Mesodermal cell (in vitro differentiated cells): ENCODE results near the gene CFAP77.

Source experiments
- H3K27ac ChIP-seq: 2 replicates; pipeline ENCODE4 v1.7.0; 2013; ENCODE audit warnings: mild to moderate bottlenecking, low read depth, low read length, moderate library complexity; ENCODE audit not compliant: severe bottlenecking
- H3K36me3 ChIP-seq: 2 replicates; pipeline ENCODE4 v1.7.1; 2013; ENCODE audit warnings: mild to moderate bottlenecking, low read length, moderate library complexity; ENCODE audit not compliant: control insufficient read depth, insufficient read depth
- H3K4me1 ChIP-seq: one replicate; pipeline ENCODE4 v1.7.1; 2013; ENCODE audit warnings: mild to moderate bottlenecking, low read length; ENCODE audit not compliant: insufficient read depth, control insufficient read depth, poor library complexity, severe bottlenecking
- H3K4me3 ChIP-seq: 2 replicates; pipeline ENCODE4 v1.7.0; 2013; ENCODE audit warnings: low read length, control low read depth, mild to moderate bottlenecking; ENCODE audit not compliant: insufficient read depth, poor library complexity, severe bottlenecking; ENCODE audit errors: extremely low read depth
- H3K9me3 ChIP-seq: 2 replicates; pipeline ENCODE4 v1.7.1; 2013; ENCODE audit warnings: mild to moderate bottlenecking, low read length, moderate library complexity; ENCODE audit not compliant: control insufficient read depth
- WGBS, 2 experiments: methylation state at CpG; one replicate each; pipeline ENCODE4 v1.1.5; 2013; ENCODE audit warnings: missing lambda C conversion rate in 2 of 2; ENCODE audit not compliant: insufficient coverage in 2 of 2; 5-methylcytosine and 5-hydroxymethylcytosine counted together

Gene CFAP77

DNA sequence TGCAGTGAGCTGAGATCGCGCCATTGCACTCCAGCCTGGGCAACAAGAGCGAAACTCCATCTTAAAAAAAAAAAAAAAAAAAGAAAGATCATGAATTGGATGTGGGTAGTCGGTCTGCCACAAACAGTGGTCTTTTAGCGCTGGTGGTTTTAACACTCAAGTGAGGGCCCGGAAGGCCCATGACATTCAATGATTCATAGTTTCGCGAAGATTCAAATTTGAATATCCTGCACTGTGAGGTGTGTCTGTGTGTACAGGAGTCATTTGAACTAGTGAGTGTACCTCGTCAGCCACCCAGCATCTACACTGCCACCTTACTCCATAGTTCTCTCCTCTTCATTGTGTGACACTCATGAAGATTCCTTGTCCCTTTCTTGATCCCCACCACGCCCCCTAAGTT is 41.3 kb downstream of the CFAP77 start:
- H3K4me1 ChIP-seq: no peaks in the 10 kb centered on the region
- no peak overlapping the region for H3K27ac ChIP-seq
- H3K9me3 ChIP-seq: no peaks in the 10 kb centered on the region
- H3K4me3 ChIP-seq: no peak overlapping the region
- whole genome bisulfite sequencing, 2 experiments: 88 to 98% methylated on average over 4 to 5 of the region's 10 CpGs
- H3K36me3 ChIP-seq: no peaks in the 10 kb centered on the region

DNA sequence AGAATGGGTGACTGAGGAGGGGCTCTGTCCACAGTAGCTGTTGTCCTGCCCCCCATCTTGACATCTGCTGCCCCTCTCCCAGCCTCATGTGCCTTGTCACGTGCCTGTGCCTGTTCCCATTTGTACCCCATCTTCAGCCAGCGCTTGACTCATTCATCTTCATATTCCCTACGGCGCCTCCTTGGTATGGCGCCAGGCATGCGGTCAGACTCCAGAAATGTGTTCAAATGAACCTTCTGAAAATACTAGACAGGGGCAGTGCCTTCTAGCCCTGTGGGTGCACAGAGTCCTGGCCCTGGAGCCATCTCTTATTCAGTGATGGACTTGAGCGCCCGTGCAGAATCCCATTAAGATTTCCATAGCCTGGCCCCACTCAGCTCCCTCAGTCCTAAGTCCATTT is 46.2 kb downstream of the CFAP77 start:
- Histone ChIP-seq H3K4me3 (no peak overlapping the region), H3K4me1 (no peaks in the 10 kb centered on the region), H3K27ac (no peak overlapping the region), H3K9me3 (no peaks in the 10 kb centered on the region), H3K36me3 (no peaks in the 10 kb centered on the region)
- WGBS, 2 experiments: 98% methylated on average over 6 to 8 of the region's 8 CpGs

DNA sequence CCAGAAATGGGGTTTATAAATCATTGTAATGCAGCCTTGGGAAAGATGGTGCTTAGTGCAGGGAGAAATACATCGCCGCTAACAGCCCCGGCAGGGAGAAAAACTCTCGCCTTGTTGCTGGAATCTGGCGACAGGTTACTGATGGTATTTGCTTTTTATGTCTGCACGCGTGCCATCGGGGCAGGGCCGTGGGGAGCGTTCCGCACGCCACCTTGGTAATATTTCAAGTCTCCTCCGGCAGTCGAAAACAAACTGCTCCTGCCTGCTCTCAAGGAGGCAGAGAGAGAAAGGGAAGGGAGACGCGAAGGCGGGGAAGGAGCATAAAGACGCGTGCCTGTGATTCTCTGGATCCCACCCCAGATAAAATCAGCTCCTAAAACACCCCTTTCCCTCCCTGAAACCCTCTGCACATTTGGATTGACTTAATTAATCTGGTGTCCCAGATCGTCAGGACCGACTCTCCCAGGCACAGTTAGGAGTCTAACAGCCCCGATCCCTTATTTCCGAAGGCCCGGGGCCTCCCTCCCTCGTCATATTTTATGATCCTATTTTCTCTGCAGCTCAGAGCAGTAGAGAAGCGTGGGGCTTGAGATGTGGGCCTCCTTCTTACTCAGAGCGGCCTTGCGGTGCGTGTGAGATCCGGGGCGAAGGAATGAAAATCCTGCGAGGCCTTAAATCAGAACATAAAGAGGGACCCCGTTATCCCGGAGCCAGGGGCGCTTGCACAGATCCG is 47.7 kb downstream of the CFAP77 start:
- 89 to 92% methylated on average over 30 to 33 of the region's 36 CpGs for WGBS, 2 experiments
- H3K27ac ChIP-seq: no peak overlapping the region
- H3K36me3 ChIP-seq: no peaks in the 10 kb centered on the region
- no peaks in the 10 kb centered on the region for H3K9me3 ChIP-seq
- H3K4me3 ChIP-seq: no peak overlapping the region
- H3K4me1 ChIP-seq: no peaks in the 10 kb centered on the region

DNA sequence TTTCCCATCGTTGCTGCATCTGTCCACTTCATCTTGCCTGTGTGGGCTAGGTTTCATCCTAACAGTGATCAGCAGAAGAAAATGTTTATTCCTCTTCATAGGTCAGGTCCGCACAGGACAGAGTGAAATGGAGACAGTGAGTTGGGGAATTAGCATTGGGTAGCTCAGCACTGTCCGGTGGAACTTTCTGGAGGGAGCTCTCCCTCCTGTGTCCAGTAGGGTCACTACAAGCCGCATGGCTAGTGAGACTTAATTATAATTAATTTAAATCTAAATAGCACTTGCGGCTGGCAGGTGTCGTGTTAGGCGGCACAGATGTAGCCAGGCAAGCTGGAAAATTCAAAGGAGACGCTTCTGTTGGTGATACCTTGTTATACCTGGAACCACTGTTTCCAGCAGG is 48.4 kb downstream of the CFAP77 start:
- H3K27ac ChIP-seq: no peak overlapping the region
- H3K4me3 ChIP-seq: no peak overlapping the region
- H3K4me1 ChIP-seq: no peaks in the 10 kb centered on the region
- 89 to 95% methylated on average over 3 to 5 of the region's 8 CpGs for WGBS, 2 experiments
- no peaks in the 10 kb centered on the region for H3K36me3 ChIP-seq
- no peaks in the 10 kb centered on the region for H3K9me3 ChIP-seq

DNA sequence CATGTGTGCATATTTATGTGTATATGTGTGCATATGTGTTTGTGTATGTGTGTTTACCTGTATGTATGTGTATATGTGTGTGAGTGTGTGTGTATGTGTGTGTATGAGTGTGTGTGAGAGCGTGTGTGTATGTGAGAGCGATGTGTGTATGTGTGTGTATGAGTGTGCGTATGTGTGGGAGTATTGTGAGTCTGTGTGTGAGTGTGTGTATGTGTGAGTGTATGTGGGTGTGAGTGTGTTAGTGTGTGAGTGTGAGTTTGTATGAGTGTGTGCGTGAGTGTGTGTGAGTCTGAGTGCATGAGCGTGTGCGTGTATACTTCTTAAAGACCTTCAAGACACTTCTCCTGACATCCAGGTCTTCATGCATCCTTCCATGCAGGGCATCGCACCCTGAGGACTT is 49.6 kb downstream of the CFAP77 start:
- H3K9me3 ChIP-seq: no peaks in the 10 kb centered on the region
- WGBS, 2 experiments: 84 to 100% methylated on average over 3 of the region's 7 CpGs
- H3K4me1 ChIP-seq: no peaks in the 10 kb centered on the region

DNA sequence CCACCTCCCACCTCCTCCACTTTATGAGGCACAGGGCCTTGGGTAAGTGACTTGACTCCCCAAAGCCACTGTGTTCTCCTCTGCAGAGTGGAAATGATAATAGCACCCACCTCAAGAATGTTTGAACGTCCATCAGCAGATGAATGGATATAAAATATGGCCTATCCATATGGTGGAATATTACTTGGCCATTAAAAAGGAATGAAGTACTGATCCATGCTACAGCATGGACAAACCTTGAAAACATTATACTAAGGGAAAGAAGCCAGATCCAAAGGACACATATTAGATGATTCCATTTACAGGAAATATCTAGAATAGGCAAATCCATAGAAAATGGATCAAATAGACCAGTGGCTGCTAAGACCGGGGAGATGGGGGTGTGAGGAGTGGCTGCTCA is 50.2 kb downstream of the CFAP77 start:
- no peak overlapping the region for H3K4me3 ChIP-seq
- no peak overlapping the region for H3K27ac ChIP-seq
- H3K9me3 ChIP-seq: no peaks in the 10 kb centered on the region
- H3K36me3 ChIP-seq: no peaks in the 10 kb centered on the region
- H3K4me1 ChIP-seq: no peaks in the 10 kb centered on the region
- WGBS, 2 experiments: 100% methylated on average over 1 of the region's 2 CpGs; no CpG with 5 or more reads in 1 of the 2 experiments

More for the DNA sequence above, 49.6 kb downstream of the CFAP77 start:
- H3K36me3 ChIP-seq: no peaks in the 10 kb centered on the region
- no peak overlapping the region for H3K4me3 ChIP-seq
- no peak overlapping the region for H3K27ac ChIP-seq

DNA sequence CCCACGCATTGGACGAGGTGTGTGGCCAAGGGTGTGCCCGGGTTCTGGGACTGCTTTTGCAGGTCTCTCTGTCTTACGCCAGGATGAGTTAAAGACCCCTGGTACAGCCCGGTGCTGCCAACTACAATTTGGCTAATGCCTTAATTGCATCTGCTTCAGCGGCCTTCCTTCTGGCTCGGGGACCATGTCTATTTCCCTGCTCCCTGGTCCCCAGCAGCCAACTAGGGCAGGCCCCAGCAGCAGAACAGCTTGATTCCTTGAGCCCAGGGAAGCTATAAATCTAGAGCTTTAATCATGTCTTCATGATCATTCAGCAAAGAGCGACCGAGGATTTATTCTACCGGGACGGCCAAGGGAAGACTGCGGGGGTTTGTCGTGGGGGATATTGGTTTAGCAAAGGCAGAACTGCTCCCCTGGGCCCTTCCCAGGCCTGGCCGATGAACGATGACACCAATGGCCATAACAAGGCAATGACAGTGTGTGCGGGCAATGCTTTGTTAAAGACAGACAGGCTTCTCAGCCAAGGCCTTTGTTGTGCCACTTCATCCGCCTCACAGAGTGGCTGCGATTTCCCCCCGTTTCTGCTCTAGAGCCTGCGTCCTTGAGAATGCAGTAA is 51.4 kb downstream of the CFAP77 start:
- Histone ChIP-seq H3K9me3 (no peaks in the 10 kb centered on the region), H3K4me3 (no peak overlapping the region), H3K4me1 (no peaks in the 10 kb centered on the region), H3K36me3 (no peaks in the 10 kb centered on the region), H3K27ac (no peak overlapping the region)
- 91 to 92% methylated on average over 15 to 20 of the region's 20 CpGs for WGBS, 2 experiments

DNA sequence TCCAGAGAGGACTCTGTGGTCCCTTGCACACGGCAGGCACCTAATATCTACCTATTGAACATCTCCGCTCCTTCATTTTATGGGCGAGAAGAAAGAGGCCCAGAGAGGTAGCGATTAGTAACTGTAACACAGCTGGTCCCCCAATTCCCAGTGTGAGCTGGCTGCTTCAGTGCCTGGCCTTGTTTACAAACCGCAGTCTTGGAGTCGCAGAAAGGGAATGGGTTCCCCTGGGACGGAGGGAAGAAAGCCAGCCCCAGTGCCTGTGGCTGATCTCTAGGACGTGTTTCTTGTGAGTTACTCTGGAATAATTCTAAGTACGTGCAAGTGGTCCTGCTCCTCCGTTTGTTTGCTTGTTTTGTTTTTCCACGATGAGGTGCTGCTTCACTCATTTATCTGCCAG is 52.0 kb downstream of the CFAP77 start:
- Histone ChIP-seq H3K4me1 (no peaks in the 10 kb centered on the region), H3K36me3 (no peaks in the 10 kb centered on the region), H3K9me3 (no peaks in the 10 kb centered on the region), H3K4me3 (no peak overlapping the region), H3K27ac (no peak overlapping the region)
- 92 to 95% methylated on average over 9 to 11 of the region's 11 CpGs for WGBS, 2 experiments

DNA sequence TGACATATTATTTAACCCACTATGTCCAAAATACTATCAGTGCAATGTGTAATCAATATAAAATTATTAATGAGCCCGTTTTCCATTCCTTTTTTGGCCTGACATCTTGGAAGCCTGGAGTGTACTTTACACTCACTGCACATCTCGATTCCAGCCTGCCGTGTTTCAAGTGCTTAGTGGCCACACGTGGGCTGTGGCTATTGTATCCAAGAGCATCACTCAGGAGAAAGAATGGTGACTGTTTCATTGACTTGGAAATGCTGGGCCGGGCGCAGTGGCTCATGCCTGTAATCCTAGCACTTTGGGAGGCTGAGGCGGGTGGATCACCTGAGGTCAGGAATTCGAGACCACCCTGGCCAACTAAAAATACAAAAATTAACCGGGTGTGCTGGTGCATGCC is 54.5 kb downstream of the CFAP77 start:
- WGBS, 2 experiments: 90 to 93% methylated on average over 6 to 8 of the region's 9 CpGs
- H3K4me3 ChIP-seq: no peak overlapping the region

DNA sequence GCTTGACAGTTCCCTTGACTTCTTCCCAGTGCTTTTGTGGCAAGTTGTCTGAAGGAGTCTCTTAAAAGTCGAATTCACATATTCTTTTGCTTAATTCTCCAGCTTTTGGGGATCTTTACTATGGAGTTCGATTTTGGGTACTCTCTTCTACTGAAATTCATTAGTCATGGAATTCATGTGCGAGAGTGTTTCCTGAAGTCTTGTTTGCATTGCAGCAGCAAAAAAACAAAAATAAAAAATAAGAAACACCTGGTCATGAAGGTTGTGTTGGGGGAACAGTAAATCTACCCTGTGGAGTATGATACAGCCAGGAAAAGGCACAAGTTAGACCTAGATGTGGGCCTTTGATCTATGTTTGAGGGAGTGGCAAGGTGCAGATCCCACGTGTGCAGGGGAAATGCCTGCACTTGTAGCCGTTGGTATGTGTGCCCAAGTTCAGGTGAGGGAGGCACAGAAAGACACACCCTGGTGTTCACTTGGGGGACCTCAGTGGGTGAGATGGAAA is 55.2 kb downstream of the CFAP77 start:
- 57 to 79% methylated on average over 1 to 2 of the region's 5 CpGs for WGBS, 2 experiments
- Histone ChIP-seq H3K4me1 (no peaks in the 10 kb centered on the region), H3K36me3 (no peaks in the 10 kb centered on the region)

More for the DNA sequence above, 54.5 kb downstream of the CFAP77 start:
- H3K9me3 ChIP-seq: no peaks in the 10 kb centered on the region
- H3K27ac ChIP-seq: no peak overlapping the region
- H3K36me3 ChIP-seq: no peaks in the 10 kb centered on the region
- no peaks in the 10 kb centered on the region for H3K4me1 ChIP-seq

DNA sequence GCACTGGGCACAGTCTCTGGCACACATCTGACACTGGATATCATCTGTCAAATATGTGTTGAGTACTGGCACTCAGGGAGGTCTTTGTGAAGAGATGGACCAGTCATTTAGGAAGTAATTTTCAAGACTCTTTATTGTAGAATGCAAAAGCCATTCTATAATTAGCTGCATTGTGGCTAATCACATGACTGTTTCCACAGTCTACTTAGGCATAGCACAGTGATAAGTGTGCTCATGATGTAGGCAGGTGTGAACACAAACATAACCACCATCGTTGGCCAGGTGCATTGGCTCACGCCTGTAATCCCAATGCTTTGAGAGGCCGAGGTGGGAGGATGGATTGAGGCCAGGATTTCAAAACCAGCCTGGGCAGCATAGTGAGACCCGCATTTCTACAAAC is 62.2 kb downstream of the CFAP77 start:
- Histone ChIP-seq H3K9me3 (no peaks in the 10 kb centered on the region), H3K27ac (no peak overlapping the region), H3K36me3 (no peaks in the 10 kb centered on the region), H3K4me1 (no peaks in the 10 kb centered on the region), H3K4me3 (no peak overlapping the region)
- 95 to 98% methylated on average over 3 to 4 of the region's 4 CpGs for WGBS, 2 experiments

More for the DNA sequence above, 55.2 kb downstream of the CFAP77 start:
- H3K4me3 ChIP-seq: no peak overlapping the region
- no peak overlapping the region for H3K27ac ChIP-seq
- H3K9me3 ChIP-seq: no peaks in the 10 kb centered on the region
